ENCODE results near the gene MYO5C.
"Not testable (repeated sequence)": the region's sequence is repeated elsewhere in the genome, so short reads cannot be mapped to it uniquely, and the experiment has no call there.

Gene MYO5C

GRCh38 chr15:52307847-52308246 is 12.2 kb upstream of the MYO5C start:
- DNase-seq, result no peak

GRCh38 chr15:52306270-52306669 is 10.7 kb upstream of the MYO5C start:
- DNase-seq, result no peak

- DNase-seq, result no peak
Measured at GRCh38 chr15:52303093-52303772, 7.6 kb upstream of the MYO5C start.

GRCh38 chr15:52301265-52301847 is 5.8 kb upstream of the MYO5C start:
- DNase-seq, result no peak

GRCh38 chr15:52294881-52295420 is 653 bp downstream of the MYO5C start:
- DNase-seq, result no peak

GRCh38 chr15:52292780-52293392 is 2.7 kb downstream of the MYO5C start:
- DNase-seq, result no peak

GRCh38 chr15:52291204-52291603 is 4.4 kb downstream of the MYO5C start:
- no peak for DNase-seq

GRCh38 chr15:52290800-52291199 is 4.8 kb downstream of the MYO5C start:
- DNase-seq, result no peak

- DNase-seq, result no peak
Measured at GRCh38 chr15:52290329-52290728, 5.3 kb downstream of the MYO5C start.

GRCh38 chr15:52289629-52290081 is 5.9 kb downstream of the MYO5C start:
- no peak for DNase-seq

- no peak for DNase-seq
Measured at GRCh38 chr15:52288986-52289385, 6.6 kb downstream of the MYO5C start.

- no peak for DNase-seq
Measured at GRCh38 chr15:52288051-52288942, 7.3 kb downstream of the MYO5C start.

GRCh38 chr15:52287114-52287513 is 8.5 kb downstream of the MYO5C start:
- DNase-seq, result no peak

GRCh38 chr15:52285941-52286340 is 9.7 kb downstream of the MYO5C start:
- DNase-seq, result not testable (repeated sequence)

GRCh38 chr15:52284164-52284563 is 11.4 kb downstream of the MYO5C start:
- no peak for DNase-seq

GRCh38 chr15:52283281-52283680 is 12.3 kb downstream of the MYO5C start:
- no peak for DNase-seq

- no peak for DNase-seq
Measured at GRCh38 chr15:52282418-52282817, 13.2 kb downstream of the MYO5C start.

- DNase-seq, result no peak
Measured at GRCh38 chr15:52281085-52282035, 14.2 kb downstream of the MYO5C start.

- no peak for DNase-seq
Measured at GRCh38 chr15:52280326-52281084, 15.1 kb downstream of the MYO5C start.

- DNase-seq, result no peak
Measured at GRCh38 chr15:52278636-52279367, 16.8 kb downstream of the MYO5C start.

All from NCI-H1092 treated with DMSO at 0.1 percent for 48 hours (cell line).